GM21723 (cell line): ENCODE results near the gene LRP2.

ENCODE experiments used
- ATAC-seq: cut with Tn5 transposase; IDR thresholded peaks from one replicate; pipeline ENCODE4 v1.9.1; 2021; ENCODE audit warnings: mild to moderate bottlenecking, moderate library complexity; ENCODE audit not compliant: unreplicated experiment

Gene LRP2

DNA sequence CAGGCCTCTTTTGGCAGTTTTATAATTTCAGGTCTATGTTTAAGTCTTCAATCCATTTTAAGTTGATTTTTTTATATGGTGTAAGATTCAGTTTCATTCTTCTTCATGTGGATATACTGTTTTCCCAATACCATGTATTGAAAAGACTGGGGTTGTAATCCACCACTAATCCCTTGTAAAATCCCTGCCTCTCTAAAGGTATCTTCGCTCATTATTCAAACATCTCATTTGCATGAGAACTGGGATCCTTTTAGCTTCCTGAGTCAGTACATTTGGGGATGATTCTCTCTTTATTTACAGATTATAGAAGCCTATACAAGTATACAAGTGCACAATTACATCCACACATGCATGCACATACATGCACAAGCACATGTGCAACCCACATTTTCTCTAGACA, 267.7 kb downstream of the LRP2 start:
- ATAC-seq = no peak

GRCh38 chr2:169093535-169093934, 268.8 kb downstream of the LRP2 start:
- ATAC-seq = no peak

GRCh38 chr2:169091761-169092519, 270.4 kb downstream of the LRP2 start:
- no peak for ATAC-seq

DNA sequence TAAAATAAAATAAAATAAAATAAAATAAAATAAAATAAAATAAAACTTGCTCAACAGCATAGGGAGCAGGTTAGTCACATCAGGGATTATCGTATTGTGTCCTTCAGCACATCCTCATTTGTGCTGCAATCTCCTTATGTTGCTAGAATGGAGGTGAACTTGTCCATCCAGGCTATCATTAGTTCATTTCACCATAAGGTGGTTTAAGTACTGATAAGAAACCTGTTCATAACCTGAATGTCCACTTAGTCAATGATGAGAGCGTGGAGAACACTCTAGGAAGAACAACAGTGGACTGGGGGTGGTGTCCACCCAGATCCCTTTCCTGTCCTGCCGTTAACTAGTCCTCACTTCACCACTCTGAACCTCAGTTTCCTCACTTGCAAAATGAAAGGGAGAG, 271.1 kb downstream of the LRP2 start:
- ATAC-seq = no peak

- ATAC-seq = no peak
Observed at GRCh38 chr2:169090133-169090820, 272.1 kb downstream of the LRP2 start.

- no peak for ATAC-seq
Observed at GRCh38 chr2:169089182-169089581, 273.2 kb downstream of the LRP2 start.

DNA sequence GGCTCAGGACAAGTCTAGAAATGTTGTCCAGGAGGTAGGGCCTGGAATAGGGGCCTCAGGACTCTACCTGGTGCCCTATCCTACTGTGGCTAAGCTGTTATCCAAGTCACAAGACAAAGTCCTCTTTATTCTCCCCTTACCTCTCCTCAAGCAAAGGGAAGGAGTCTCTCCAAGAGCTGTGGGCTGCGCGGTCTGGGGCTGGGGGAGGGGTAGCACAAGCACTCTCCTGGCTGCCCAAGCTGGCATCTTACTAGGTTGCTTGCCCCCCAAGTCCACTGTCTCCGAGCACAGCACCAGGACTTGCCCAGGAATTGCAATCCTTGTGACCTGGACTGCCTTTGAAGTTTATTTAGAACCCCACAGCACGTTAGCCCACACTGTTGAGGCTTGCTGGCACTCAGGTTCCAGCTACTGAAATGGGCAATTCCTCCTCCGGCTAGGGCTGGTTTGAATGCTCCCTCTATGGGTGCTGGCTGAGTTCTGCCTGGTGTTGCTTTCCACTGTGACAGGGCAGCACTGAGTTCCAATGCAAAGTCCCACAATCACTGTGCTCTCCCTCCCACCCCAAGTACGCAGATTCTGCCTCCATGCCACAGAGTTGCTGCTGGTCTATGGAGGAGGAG, 274.5 kb downstream of the LRP2 start:
- no peak for ATAC-seq

GRCh38 chr2:169086893-169087467, 275.4 kb downstream of the LRP2 start:
- no peak for ATAC-seq

DNA sequence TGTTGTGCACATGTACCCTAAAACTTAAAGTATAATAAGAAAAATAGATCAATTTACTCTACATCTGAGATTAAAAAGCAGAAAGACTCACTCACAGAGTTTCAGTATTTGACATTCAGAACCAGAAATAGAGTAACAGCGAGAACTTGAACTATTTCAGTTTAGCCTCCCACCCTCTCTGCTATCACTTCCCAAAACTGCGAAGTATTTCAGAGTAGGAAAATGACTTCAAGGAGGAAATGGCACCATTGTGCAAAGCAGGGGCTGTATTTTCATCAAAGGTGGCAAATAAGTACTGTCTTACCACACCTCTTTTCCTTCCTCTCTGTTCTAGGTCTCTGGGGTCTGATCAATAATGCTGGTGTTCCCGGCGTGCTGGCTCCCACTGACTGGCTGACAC, 279.3 kb downstream of the LRP2 start:
- ATAC-seq = peak; percentile 86

DNA sequence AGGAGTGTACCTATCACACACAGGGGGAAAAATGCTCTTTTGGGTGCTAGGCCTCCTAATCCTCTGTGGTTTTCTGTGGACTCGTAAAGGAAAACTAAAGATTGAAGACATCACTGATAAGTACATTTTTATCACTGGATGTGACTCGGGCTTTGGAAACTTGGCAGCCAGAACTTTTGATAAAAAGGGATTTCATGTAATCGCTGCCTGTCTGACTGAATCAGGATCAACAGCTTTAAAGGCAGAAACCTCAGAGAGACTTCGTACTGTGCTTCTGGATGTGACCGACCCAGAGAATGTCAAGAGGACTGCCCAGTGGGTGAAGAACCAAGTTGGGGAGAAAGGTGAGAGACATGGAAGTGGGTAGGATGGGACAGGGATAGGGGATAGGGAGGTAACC, 280.8 kb downstream of the LRP2 start:
- ATAC-seq = no peak

- no peak for ATAC-seq
Observed at GRCh38 chr2:169080250-169081069, 281.9 kb downstream of the LRP2 start.

DNA sequence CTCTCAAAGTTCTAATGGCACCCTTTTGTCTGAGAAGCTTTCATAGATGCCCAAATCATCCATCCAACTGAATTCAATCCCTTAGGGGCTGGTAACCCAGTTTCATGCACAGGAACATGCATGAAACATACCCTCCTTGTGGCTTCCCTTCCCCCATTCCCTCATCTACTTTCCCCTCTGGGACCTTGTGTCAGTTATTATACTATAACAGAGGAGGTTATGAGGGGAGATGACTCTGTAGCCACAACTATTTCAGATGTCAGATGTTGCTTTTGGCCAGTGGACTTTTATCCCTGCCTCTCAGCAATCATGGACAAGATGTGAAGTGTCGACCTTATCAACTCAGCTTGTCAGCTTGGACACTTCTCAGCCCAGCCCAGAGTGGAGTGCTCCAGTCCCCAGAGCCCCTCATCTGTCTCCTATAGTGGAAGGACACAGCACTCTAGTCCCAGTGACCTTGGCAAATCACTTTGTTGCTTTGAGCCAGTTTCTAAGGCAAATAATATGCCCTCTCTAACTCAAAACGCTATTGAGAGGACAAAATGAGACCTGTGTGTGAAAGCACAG, 284.6 kb downstream of the LRP2 start:
- no peak for ATAC-seq
